PC-9 (cell line): ENCODE measurements around the gene RALGAPA2. TPM values are rescaled to one million over a fixed set of nuclear protein-coding genes. Genes with fewer than 3 reads are reported as not detected.

ENCODE experiments used
- BruUV-seq: library from RNA; stranded (reverse); fragments of 400-500 nt; replicated peaks from 2 replicates; lab custom pipeline; 2021; lab: Mats Ljungman, UMichigan
- CTCF ChIA-PET: fragments of 300-600 bp; sonication (Branson Sonifier 250); formaldehyde crosslinking; loops from one replicate; lab custom pipeline; 2022; ENCODE audit warnings: antibody characterized with exemption; lab: Charles Lee
- POLR2A ChIA-PET: fragments of 300-600 bp; sonication (Branson Sonifier 250); formaldehyde crosslinking; loops from one replicate; lab custom pipeline; 2022; ENCODE audit warnings: antibody characterized with exemption; ENCODE audit not compliant: unreplicated experiment; lab: Charles Lee
- DNase-seq, 2 experiments: peaks; one replicate each; pipeline versions ENCODE4 v3.0.0 to v3.0.0-alpha.2; 2015 to 2022; ENCODE audit warnings: mixed read lengths in 1 of 2
- H2AFZ ChIP-seq: fragments of 200-600 bp; sonication (generic); 2 replicates; pipeline ENCODE4 v1.8.1; 2017; ENCODE audit warnings: antibody characterized with exemption
- H3F3A ChIP-seq: fragments of 200-600 bp; sonication (generic); 2 replicates; pipeline ENCODE4 v1.8.1; 2017; ENCODE audit warnings: antibody characterized with exemption, mild to moderate bottlenecking, low read depth; ENCODE audit not compliant: insufficient read depth
- H3K27ac ChIP-seq: fragments of 200-600 bp; sonication (generic); 2 replicates; pipeline ENCODE4 v1.6.1; 2016; ENCODE audit warnings: mixed run types
- H3K27me3 ChIP-seq: fragments of 200-600 bp; sonication (generic); 2 replicates; pipeline ENCODE4 v1.6.1; 2016; ENCODE audit warnings: low read depth, mixed run types; ENCODE audit not compliant: insufficient read depth
- H3K36me3 ChIP-seq: fragments of 200-600 bp; sonication (generic); 2 replicates; pipeline ENCODE4 v1.6.1; 2016; ENCODE audit warnings: low read depth, mixed run types
- H3K4me1 ChIP-seq: fragments of 200-600 bp; sonication (generic); replicated peaks from 2 replicates; pipeline ENCODE4 v1.6.1; 2016; ENCODE audit warnings: mixed run types; ENCODE audit not compliant: insufficient read depth
- H3K4me2 ChIP-seq: fragments of 200-600 bp; sonication (generic); 2 replicates; pipeline ENCODE4 v1.6.1; 2017; ENCODE audit warnings: mixed run types
- H3K4me3 ChIP-seq: fragments of 200-600 bp; sonication (generic); 2 replicates; pipeline ENCODE4 v1.6.1; 2016; ENCODE audit warnings: mixed run types
- H3K79me2 ChIP-seq: fragments of 200-600 bp; sonication (generic); 2 replicates; pipeline ENCODE4 v1.6.1; 2017; ENCODE audit warnings: low read depth, mixed run types
- H3K9me2 ChIP-seq: fragments of 200-600 bp; sonication (generic); 2 replicates; pipeline ENCODE4 v1.8.1; 2017; ENCODE audit warnings: mild to moderate bottlenecking; ENCODE audit not compliant: insufficient read depth
- H3K9me3 ChIP-seq: fragments of 200-600 bp; sonication (generic); 2 replicates; pipeline ENCODE4 v1.8.1; 2016; ENCODE audit warnings: low read depth; ENCODE audit not compliant: insufficient read depth
- H4K20me1 ChIP-seq: fragments of 200-600 bp; sonication (generic); 2 replicates; pipeline ENCODE4 v1.8.1; 2017; ENCODE audit not compliant: insufficient read depth
- EZH2 ChIP-seq: fragments of 200-600 bp; sonication (generic); IDR thresholded peaks from 2 replicates; pipeline ENCODE4 v1.8.0; 2017; ENCODE audit warnings: antibody characterized with exemption, low read depth
- intact Hi-C: fragments of 100-400 bp; cut with micrococcal nuclease; formaldehyde crosslinking; loops from one replicate; pipeline ENCODE4 v1.10.0; 2022; ENCODE audit not compliant: unreplicated experiment
- total RNA-seq: library from RNA; stranded (reverse); gene quantifications from 2 replicates; pipeline ENCODE4 v1.2.3, GENCODE V29; 2021
- TF ChIP-seq, protein P1 (sequence below): fragments of 200-600 bp; sonication (generic); conservative IDR thresholded peaks from 2 replicates; pipeline ENCODE4 v1.6.1; 2017; ENCODE audit warnings: mixed run types, antibody characterized with exemption, mild to moderate bottlenecking, moderate library complexity

RALGAPA2 gene
- total RNA-seq, 1 experiment from 2014 or later, result 28.7 TPM

DNA sequence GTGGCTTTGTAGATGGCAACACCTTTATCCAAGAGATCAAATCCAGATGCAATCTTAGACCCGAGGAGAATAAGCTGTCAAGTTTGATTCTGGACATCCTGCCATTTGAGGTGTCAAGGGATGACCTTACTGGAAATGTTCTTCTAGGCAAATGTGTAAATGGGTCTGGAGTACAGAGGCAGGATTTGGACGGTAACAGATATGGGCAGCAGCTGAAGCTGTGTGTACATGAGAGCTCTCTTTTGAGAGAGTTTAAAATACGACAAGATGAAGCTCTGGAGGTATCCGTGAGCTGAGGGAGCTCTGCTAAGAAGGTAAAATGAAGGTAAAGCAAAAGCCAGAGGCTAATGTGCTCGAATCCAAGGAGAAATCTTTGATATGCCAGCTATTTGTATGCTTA is 56.6 kb downstream of the RALGAPA2 start:
- intact Hi-C loops, result no loop called here

DNA sequence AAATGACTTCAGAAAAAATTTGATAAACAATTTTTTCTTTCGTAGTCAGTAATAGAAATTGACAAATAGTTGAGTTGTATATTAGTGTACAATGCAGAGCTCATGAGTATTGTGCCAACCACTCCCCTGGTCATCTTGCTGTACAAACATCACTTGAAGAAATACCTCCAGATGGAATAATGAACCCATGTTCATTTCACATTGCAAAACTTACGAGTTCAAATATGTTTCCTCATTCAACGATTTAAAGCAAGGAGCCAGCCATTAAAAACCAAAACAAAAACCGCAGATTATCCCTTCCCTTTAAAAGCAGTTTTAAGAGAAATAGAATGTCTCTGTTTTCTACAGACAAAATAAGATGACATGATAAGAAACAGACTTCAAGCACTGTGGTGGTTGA is 62.5 kb downstream of the RALGAPA2 start:
- no peak overlapping the region for H3K4me2 ChIP-seq
- H3K9me2 ChIP-seq, result no peaks in the 10 kb centered on the region
- H3K79me2 ChIP-seq, result no peaks in the 10 kb centered on the region
- H3K27ac ChIP-seq, result no peak overlapping the region
- no peak overlapping the region for H3K4me3 ChIP-seq
- no peaks in the 10 kb centered on the region for H3K27me3 ChIP-seq
- intact Hi-C loops, result no loop called here
- TF ChIP-seq, protein P1, sequence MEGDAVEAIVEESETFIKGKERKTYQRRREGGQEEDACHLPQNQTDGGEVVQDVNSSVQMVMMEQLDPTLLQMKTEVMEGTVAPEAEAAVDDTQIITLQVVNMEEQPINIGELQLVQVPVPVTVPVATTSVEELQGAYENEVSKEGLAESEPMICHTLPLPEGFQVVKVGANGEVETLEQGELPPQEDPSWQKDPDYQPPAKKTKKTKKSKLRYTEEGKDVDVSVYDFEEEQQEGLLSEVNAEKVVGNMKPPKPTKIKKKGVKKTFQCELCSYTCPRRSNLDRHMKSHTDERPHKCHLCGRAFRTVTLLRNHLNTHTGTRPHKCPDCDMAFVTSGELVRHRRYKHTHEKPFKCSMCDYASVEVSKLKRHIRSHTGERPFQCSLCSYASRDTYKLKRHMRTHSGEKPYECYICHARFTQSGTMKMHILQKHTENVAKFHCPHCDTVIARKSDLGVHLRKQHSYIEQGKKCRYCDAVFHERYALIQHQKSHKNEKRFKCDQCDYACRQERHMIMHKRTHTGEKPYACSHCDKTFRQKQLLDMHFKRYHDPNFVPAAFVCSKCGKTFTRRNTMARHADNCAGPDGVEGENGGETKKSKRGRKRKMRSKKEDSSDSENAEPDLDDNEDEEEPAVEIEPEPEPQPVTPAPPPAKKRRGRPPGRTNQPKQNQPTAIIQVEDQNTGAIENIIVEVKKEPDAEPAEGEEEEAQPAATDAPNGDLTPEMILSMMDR, result no peak
- TF ChIP-seq EZH2, result no peak
- H2AFZ ChIP-seq, result no peak overlapping the region
- BruUV-seq, result no TSS peak
- DNase-seq, result no peak
- H3K36me3 ChIP-seq, result no peaks in the 10 kb centered on the region
- POLR2A ChIA-PET, result no interaction called here
- H3F3A ChIP-seq, result no peaks in the 10 kb centered on the region
- CTCF ChIA-PET, result no interaction called here
- no peaks in the 10 kb centered on the region for H3K4me1 ChIP-seq
- H3K9me3 ChIP-seq, result no peaks in the 10 kb centered on the region
- H4K20me1 ChIP-seq, result no peaks in the 10 kb centered on the region

More for the DNA sequence above, 56.6 kb downstream of the RALGAPA2 start:
- no peak for TF ChIP-seq EZH2
- TF ChIP-seq, protein P1, result no peak
- no peak overlapping the region for H3K4me2 ChIP-seq
- no peaks in the 10 kb centered on the region for H3K9me3 ChIP-seq
- H3K4me3 ChIP-seq, result no peak overlapping the region
- no TSS peak for BruUV-seq
- ChIA-PET CTCF (no interaction called here), POLR2A (interaction anchor here (0.6 kb wide), 1 partner anchor 896 kb away, joined by 5 read pairs; no protein-coding TSS in a partner anchor)
- H4K20me1 ChIP-seq, result no peaks in the 10 kb centered on the region
- no peak overlapping the region for H2AFZ ChIP-seq
- DNase-seq, result no peak
- H3K27ac ChIP-seq, result no peak overlapping the region
- no peaks in the 10 kb centered on the region for H3K4me1 ChIP-seq
- H3F3A ChIP-seq, result no peaks in the 10 kb centered on the region
- H3K36me3 ChIP-seq, result no peaks in the 10 kb centered on the region
- no peaks in the 10 kb centered on the region for H3K79me2 ChIP-seq
- no peaks in the 10 kb centered on the region for H3K27me3 ChIP-seq
- no peaks in the 10 kb centered on the region for H3K9me2 ChIP-seq

DNA sequence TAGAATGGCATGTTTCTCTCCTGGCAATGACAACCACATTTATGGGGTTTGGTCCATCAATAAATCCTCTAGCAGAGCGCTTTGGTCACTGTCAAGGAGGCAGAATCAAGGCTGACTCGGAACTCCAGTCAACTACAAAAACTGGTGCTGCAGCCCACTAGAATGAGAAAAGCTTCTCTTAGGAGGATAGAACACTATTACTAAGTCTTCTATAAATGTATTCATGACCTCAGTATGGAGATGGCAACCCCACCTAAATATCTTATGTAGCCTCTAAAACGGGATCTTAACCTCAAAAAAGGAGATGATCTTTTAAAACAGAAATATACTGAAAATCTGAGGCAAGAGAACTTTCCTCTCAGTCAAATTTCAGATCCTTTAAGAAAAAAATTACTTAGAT is 68.5 kb downstream of the RALGAPA2 start:
- POLR2A ChIA-PET, result interaction anchor here (0.7 kb wide), 1 partner anchor 93 kb away, joined by 4 read pairs; no protein-coding TSS in a partner anchor
- Histone ChIP-seq H3K9me3 (no peaks in the 10 kb centered on the region), H3K4me1 (no peaks in the 10 kb centered on the region), H3K27ac (no peak overlapping the region), H3K79me2 (no peaks in the 10 kb centered on the region), H4K20me1 (no peaks in the 10 kb centered on the region), H3F3A (no peaks in the 10 kb centered on the region), H3K9me2 (no peaks in the 10 kb centered on the region), H3K36me3 (no peaks in the 10 kb centered on the region), H3K4me3 (no peak overlapping the region), H3K4me2 (no peak overlapping the region), H3K27me3 (no peaks in the 10 kb centered on the region), H2AFZ (no peak overlapping the region)
- no peak for DNase-seq
- intact Hi-C loops, result no loop called here
- CTCF ChIA-PET, result no interaction called here
- TF ChIP-seq, protein P1, result no peak
- no peak for TF ChIP-seq EZH2
- BruUV-seq, result no TSS peak
